Tongue (tissue), 3 donors: ENCODE data around the gene OR51B2. TPM values are rescaled to one million over a fixed set of nuclear protein-coding genes. Genes with fewer than 3 reads are reported as not detected.

Experiments used
- DNase-seq: peaks from one replicate; pipeline ENCODE4 v3.0.0-alpha.2; 2015
- small RNA-seq: library from RNA; depleted of rRNA; stranded (forward); fragments of <200 nt; gene quantifications from one replicate; pipeline ENCODE3, GENCODE V24; 2014; ENCODE audit warnings: low replicate concordance
- total RNA-seq: library from RNA; depleted of rRNA; stranded (reverse); fragments of >200 nt; gene quantifications from one replicate; pipeline ENCODE4 v1.2.3, GENCODE V29; 2014

Gene OR51B2
- total RNA-seq, 1 donor from 2014 or later, result 1.0 TPM

GRCh38 chr11:5282628-5283027 is 41.5 kb downstream of the OR51B2 start:
- no peak for DNase-seq

DNA sequence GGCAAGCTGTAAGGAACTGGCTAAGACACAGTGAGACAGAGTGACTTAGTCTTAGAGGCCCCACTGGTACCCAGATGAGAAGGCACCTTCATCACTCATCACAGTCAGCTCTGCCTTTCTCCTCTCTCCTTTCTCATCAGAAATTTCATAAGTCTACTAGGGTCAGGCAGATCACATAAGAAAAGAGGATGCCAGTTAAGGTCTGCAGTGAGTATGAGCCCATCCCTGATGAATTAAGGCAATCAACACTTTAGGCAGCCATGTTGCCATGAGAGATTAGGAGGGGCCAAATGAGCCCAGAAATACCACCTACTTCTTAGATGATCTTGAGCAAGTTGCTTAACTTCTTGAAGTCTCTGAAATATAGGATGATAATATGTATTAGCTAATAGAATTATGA is 42.5 kb downstream of the OR51B2 start:
- no peak for DNase-seq

DNA sequence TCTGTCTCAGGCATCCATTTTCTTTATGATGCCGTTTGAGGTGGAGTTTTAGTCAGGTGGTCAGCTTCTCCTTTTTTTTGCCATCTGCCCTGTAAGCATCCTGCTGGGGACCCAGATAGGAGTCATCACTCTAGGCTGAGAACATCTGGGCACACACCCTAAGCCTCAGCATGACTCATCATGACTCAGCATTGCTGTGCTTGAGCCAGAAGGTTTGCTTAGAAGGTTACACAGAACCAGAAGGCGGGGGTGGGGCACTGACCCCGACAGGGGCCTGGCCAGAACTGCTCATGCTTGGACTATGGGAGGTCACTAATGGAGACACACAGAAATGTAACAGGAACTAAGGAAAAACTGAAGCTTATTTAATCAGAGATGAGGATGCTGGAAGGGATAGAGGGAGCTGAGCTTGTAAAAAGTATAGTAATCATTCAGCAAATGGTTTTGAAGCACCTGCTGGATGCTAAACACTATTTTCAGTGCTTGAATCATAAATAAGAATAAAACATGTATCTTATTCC is 43.5 kb downstream of the OR51B2 start:
- peak; percentile 39 for DNase-seq

GRCh38 chr11:5279471-5280090 is 44.5 kb downstream of the OR51B2 start:
- DNase-seq, result no peak

DNA sequence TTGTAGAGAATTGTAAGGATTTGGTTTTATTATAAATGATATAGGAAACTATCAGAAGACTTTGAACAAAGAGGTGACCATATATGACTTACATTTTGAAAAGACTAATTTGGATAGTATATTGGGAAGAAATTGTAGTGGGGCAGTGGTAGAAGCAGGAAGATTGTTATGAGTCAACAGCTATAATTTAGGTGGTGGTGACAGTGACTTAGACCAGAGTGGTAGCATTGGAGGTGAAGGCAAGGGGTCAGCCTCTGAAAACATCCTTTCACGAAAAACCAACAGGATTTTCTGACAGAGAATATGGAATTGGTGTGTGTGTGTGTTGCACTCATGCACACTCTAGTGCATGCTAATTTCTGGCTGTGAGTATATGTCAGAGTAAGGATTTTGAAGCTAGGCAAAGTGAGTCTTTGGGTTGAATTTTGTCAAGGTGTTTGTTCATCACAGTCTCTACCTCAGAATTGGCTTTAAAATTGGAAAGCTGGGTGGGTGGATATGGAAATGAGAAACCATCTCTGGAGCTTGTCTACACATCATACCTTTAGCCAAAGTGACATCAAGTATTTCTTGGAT is 46.2 kb downstream of the OR51B2 start:
- DNase-seq, result no peak

DNA sequence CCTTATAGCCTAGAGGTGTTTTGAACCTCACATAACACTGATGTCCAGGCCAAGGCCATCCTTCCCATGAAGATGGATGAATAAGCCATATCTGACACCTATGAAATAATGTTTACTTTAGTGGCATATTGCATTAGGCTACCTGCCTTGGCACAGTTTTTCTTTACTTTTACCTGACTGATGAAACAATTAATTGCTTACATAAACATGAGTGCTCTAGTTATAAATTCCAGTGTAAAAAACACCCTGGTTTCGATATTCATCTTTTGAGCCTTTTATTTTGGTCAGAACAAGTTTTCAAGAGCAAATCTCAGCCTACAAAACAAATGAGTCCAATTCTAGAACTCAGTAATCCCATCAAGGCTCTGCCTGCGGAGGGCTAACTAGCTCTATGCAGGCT is 47.4 kb downstream of the OR51B2 start:
- DNase-seq, result no peak

DNA sequence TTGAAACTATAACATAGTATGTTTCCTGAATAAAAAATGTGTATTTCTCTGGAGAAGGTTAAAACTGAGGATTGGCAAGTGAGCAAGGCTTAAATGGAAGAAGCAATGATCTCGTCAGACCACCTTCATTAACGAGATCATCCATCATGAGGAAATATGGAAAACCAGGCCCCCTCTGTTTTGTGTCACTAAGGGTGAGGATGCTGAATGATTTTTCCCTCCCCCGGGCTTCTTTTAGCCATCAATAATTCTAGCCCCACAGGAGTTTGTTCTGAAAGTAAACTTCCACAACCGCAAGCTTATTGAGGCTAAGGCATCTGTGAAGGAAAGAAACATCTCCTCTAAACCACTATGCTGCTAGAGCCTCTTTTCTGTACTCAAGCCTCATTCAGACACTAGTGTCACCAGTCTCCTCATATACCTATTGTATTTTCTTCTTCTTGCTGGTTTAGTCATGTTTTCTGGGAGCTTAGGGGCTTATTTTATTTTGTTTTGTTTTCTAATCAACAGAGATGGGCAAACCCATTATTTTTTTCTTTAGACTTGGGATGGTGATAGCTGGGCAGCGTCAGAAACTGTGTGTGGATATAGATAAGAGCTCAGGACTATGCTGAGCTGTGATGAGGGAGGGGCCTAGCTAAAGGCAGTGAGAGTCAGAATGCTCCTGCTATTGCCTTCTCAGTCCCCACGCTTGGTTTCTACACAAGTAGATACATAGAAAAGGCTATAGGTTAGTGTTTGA is 48.6 kb downstream of the OR51B2 start:
- no peak for DNase-seq

GRCh38 chr11:5274395-5274794 is 49.7 kb downstream of the OR51B2 start:
- no peak for DNase-seq

Small RNA genes lying within 50 kb of the gene (small RNA-seq; reads per million reads assigned to genes)
- not detected for gene AC104389.3

Other genes with a start within 250 kb of the OR51B2 start
- not detected for gene OR52A5, start 185.9 kb downstream of the OR51B2 start, total RNA-seq
- gene OR52A1, start 169.5 kb downstream of the OR51B2 start, total RNA-seq, result not detected
- not detected for gene OR51V1, start 123.6 kb downstream of the OR51B2 start, total RNA-seq
- gene HBB, start 97.2 kb downstream of the OR51B2 start, total RNA-seq, result 162 TPM
- not detected for gene HBD, start 89.8 kb downstream of the OR51B2 start, total RNA-seq
- 7.5 TPM for gene HBG1, start 74.4 kb downstream of the OR51B2 start, total RNA-seq
- gene HBG2, start 69.5 kb downstream of the OR51B2 start, total RNA-seq, result 982 TPM
- gene HBE1, start 54.4 kb downstream of the OR51B2 start, total RNA-seq, result 3.3 TPM
- not detected for gene OR51B4, start 22.4 kb downstream of the OR51B2 start, total RNA-seq
- not detected for gene OR51B5, start 19.2 kb upstream of the OR51B2 start, total RNA-seq
- not detected for gene OR51B6, start 27.2 kb upstream of the OR51B2 start, total RNA-seq
- gene OR51M1, start 59.5 kb upstream of the OR51B2 start, total RNA-seq, result not detected
- not detected for gene OR51Q1, start 97.8 kb upstream of the OR51B2 start, total RNA-seq
- not detected for gene OR51I1, start 117.2 kb upstream of the OR51B2 start, total RNA-seq
- gene OR51I2, start 125.0 kb upstream of the OR51B2 start, total RNA-seq, result not detected
- not detected for gene OR52D1, start 164.4 kb upstream of the OR51B2 start, total RNA-seq
- gene UBQLN3, start 185.7 kb upstream of the OR51B2 start, total RNA-seq, result not detected
- gene UBQLNL, start 192.4 kb upstream of the OR51B2 start, total RNA-seq, result 0.10 TPM
- not detected for gene OR52H1, start 224.2 kb upstream of the OR51B2 start, total RNA-seq